Measurements from ENCODE around the gene SREBF1.

SREBF1 gene

DNA sequence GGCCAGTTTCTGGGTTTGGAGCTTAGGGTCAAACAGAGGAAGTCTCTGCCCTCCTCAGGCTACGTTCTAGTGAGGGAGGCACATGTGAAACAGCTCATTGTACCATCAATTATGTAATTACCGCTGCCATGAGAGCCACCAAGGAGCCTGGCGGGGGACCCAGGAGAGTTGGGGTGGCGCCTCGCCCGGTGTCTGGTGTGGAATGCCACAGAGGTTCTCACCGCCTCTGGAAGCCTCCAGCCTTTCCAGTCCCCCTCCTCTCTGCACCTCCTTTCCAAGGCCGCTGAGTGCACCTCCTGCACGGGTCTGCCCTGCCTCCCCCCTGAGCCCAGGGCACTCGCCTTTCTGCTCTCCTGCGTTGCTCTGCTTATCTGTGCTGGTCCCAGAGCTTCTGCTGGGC is 51.4 kb downstream of the SREBF1 start:
- peaks cover 15% of the 10 kb centered on the region for H3K4me1 ChIP-seq (ENCODE audit: insufficient read depth, poor library complexity, severe bottlenecking)
- ATAC-seq (ENCODE audit: low read depth) (no peak), DNase-seq (ENCODE audit: low spot score) (no peak)
- H3K36me3 ChIP-seq (ENCODE audit: low read depth), result no peaks in the 10 kb centered on the region
- no peaks in the 10 kb centered on the region for H3K9me3 ChIP-seq (ENCODE audit: severe bottlenecking)
- H3K27ac ChIP-seq (ENCODE audit: poor library complexity, severe bottlenecking), result no peak overlapping the region
- no peak overlapping the region for H3K4me3 ChIP-seq (ENCODE audit: severe bottlenecking)
- TF ChIP-seq, protein P1, sequence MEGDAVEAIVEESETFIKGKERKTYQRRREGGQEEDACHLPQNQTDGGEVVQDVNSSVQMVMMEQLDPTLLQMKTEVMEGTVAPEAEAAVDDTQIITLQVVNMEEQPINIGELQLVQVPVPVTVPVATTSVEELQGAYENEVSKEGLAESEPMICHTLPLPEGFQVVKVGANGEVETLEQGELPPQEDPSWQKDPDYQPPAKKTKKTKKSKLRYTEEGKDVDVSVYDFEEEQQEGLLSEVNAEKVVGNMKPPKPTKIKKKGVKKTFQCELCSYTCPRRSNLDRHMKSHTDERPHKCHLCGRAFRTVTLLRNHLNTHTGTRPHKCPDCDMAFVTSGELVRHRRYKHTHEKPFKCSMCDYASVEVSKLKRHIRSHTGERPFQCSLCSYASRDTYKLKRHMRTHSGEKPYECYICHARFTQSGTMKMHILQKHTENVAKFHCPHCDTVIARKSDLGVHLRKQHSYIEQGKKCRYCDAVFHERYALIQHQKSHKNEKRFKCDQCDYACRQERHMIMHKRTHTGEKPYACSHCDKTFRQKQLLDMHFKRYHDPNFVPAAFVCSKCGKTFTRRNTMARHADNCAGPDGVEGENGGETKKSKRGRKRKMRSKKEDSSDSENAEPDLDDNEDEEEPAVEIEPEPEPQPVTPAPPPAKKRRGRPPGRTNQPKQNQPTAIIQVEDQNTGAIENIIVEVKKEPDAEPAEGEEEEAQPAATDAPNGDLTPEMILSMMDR (IDR thresholded peaks at IDR 0.05; ENCODE audit: poor library complexity, severe bottlenecking), result no peak
- H3K27me3 ChIP-seq (ENCODE audit: insufficient read depth, poor library complexity, severe bottlenecking), result no peaks in the 10 kb centered on the region

DNA sequence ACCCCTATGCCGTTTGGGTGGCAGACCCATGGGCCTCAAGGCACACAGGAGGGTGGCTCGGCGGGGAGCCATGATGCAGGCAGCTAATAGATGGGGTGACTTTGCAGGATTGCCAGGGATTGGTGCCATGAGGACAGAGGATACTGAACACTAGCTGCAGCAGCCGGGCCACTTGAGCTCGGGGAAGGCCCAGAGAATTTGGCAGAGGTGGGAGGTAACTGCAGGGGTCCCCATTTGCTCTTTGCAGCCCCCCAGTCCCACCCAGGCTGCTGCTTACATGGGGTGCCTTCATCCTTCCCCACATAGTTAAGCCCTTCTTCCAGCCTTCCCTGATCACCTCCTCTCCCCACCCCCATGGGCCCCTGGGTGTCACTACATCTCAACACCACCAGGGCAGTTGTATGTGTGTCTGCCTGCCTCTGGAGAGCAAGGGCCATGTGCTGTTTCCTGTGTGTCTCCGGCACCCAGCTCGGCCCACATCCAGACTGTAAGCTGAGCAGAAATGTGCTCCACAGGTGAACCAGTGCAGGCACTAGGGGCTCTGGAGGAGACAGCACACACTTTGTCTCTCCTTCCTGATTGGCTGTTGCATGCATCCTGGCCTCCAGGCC is 52.0 kb downstream of the SREBF1 start:
- ATAC-seq (ENCODE audit: low read depth) (no peak), DNase-seq (ENCODE audit: low spot score) (no peak)
- Histone ChIP-seq H3K36me3 (ENCODE audit: low read depth) (no peaks in the 10 kb centered on the region), H3K4me1 (ENCODE audit: insufficient read depth, poor library complexity, severe bottlenecking) (peaks cover 19% of the 10 kb centered on the region), H3K27me3 (ENCODE audit: insufficient read depth, poor library complexity, severe bottlenecking) (no peaks in the 10 kb centered on the region), H3K4me3 (ENCODE audit: severe bottlenecking) (no peak overlapping the region), H3K9me3 (ENCODE audit: severe bottlenecking) (no peaks in the 10 kb centered on the region), H3K27ac (ENCODE audit: poor library complexity, severe bottlenecking) (no peak overlapping the region)
- TF ChIP-seq, protein P1 (IDR thresholded peaks at IDR 0.05; ENCODE audit: poor library complexity, severe bottlenecking), result no peak

DNA sequence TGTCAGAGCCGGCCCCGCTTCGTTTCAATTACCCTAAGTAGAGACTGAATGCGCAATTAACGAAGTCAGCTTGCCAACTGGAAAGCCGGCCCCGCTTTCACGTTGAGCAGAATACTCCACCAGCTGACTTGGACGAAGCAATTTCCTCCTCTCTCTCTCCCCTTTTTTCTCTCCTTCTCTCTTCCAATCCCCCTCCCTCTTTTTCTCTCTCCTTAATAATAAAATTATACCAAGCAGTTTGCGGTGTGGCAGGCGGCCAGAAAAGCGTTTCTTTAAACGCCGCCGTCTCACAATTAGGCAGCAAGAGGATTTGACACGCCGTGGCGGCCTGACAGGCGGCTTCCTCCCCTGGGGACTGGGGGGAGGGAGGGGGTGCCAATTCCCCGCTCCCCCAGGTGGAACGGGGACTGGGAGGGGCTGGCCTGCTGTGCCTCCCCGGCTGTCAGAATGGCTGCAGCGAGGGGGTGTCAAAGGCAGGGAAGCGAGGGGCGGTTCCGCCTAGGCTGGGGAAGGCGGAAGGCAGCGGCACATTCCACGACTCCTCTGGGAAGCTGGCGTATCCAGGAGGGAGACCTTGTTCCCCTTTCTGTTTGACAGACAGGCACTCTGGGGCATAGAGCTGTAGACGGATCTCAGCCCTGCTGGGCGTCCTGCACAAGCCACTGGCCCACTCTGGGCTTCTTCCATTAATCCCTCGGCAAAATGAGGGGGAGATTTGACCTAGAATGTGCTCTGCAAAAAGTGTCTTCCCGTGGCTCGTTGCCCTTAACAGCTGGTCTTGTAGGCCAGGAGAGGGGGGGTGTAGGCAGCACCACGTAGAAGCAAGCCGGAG is 52.7 kb downstream of the SREBF1 start:
- TF ChIP-seq, protein P1 (IDR thresholded peaks at IDR 0.05; ENCODE audit: poor library complexity, severe bottlenecking), result no peak
- Histone ChIP-seq H3K27me3 (ENCODE audit: insufficient read depth, poor library complexity, severe bottlenecking) (no peaks in the 10 kb centered on the region), H3K27ac (ENCODE audit: poor library complexity, severe bottlenecking) (peak overlapping the region; percentile 75), H3K36me3 (ENCODE audit: low read depth) (no peaks in the 10 kb centered on the region), H3K4me1 (ENCODE audit: insufficient read depth, poor library complexity, severe bottlenecking) (peaks cover 19% of the 10 kb centered on the region), H3K9me3 (ENCODE audit: severe bottlenecking) (no peaks in the 10 kb centered on the region), H3K4me3 (ENCODE audit: severe bottlenecking) (no peak overlapping the region)
- no peak for DNase-seq (ENCODE audit: low spot score)
- no peak for ATAC-seq (ENCODE audit: low read depth)

DNA sequence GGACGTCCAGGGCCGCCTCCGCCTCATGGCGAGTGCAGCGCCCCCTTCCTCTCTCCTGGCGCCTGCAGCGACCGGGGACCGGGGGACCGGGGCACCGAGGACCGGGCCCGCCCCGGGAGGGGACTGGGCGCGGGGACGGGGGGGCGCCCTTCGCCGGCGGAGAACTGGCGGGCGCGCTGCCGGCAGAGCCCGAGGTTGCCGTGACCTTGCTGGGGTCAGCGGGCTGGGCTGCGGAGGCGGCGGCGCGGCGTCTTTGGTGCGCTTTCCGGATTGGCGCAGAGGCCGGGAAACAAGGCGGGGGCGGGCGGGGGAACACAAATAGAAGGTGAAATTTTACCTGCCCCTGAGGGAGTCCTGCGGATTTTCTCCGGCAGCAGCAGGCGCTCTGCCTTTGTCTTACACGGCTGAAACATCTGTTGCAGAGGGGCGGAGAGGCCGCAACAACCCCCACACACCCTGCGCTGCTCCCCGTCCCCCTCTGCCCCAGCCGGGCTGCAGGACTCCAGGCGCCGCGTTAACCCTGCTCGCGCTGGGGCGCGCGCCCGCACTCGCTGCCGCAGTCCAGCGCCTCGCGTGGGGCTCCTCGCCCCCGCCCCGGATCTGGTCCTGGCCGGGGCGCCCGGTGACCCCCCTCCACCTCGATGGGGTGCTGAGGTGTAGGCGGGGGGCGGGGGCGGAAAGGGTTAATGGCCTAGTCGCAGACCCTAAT is 53.5 kb downstream of the SREBF1 start:
- peaks cover 19% of the 10 kb centered on the region for H3K4me1 ChIP-seq (ENCODE audit: insufficient read depth, poor library complexity, severe bottlenecking)
- peak overlapping the region; percentile 75 for H3K27ac ChIP-seq (ENCODE audit: poor library complexity, severe bottlenecking)
- H3K36me3 ChIP-seq (ENCODE audit: low read depth), result no peaks in the 10 kb centered on the region
- DNase-seq (ENCODE audit: low spot score) (no peak), ATAC-seq (ENCODE audit: low read depth) (peak; percentile 26)
- H3K27me3 ChIP-seq (ENCODE audit: insufficient read depth, poor library complexity, severe bottlenecking), result no peaks in the 10 kb centered on the region
- H3K4me3 ChIP-seq (ENCODE audit: severe bottlenecking), result peak overlapping the region; percentile 34
- TF ChIP-seq, protein P1 (IDR thresholded peaks at IDR 0.05; ENCODE audit: poor library complexity, severe bottlenecking), result peak; percentile 23
- no peaks in the 10 kb centered on the region for H3K9me3 ChIP-seq (ENCODE audit: severe bottlenecking)

Data from RWPE2 (cell line).